Osteocyte (in vitro differentiated cells): ENCODE results near the gene STK38L. TPM values are rescaled to one million over a fixed set of nuclear protein-coding genes. Genes with fewer than 3 reads are reported as not detected.

Experiments
- DNase-seq: peaks from one replicate; pipeline ENCODE4 v3.0.0; 2021; ENCODE audit warnings: mixed read lengths; ENCODE audit not compliant: unreplicated experiment; ENCODE audit errors: extremely low spot score
- H3K27ac Mint-ChIP-seq: one replicate; pipeline ENCODE4 v1.8.0; 2021; ENCODE audit warnings: mild to moderate bottlenecking, mixed read lengths; ENCODE audit not compliant: unreplicated experiment
- H3K27me3 Mint-ChIP-seq: one replicate; pipeline ENCODE4 v1.8.0; 2021; ENCODE audit warnings: mixed read lengths; ENCODE audit not compliant: unreplicated experiment
- H3K36me3 Mint-ChIP-seq: one replicate; pipeline ENCODE4 v1.8.0; 2021; ENCODE audit warnings: mixed read lengths; ENCODE audit not compliant: unreplicated experiment
- H3K4me1 Mint-ChIP-seq: one replicate; pipeline ENCODE4 v1.8.0; 2021; ENCODE audit warnings: mixed read lengths; ENCODE audit not compliant: unreplicated experiment
- H3K4me3 Mint-ChIP-seq: one replicate; pipeline ENCODE4 v1.8.0; 2021; ENCODE audit warnings: mild to moderate bottlenecking, moderate library complexity, mixed read lengths; ENCODE audit not compliant: unreplicated experiment
- H3K9me3 Mint-ChIP-seq: one replicate; pipeline ENCODE4 v1.8.0; 2021; ENCODE audit warnings: mixed read lengths; ENCODE audit not compliant: unreplicated experiment
- total RNA-seq: library from RNA; stranded (reverse); gene quantifications from 2 replicates; pipeline ENCODE4 v1.2.1, GENCODE V29; 2021
- TF ChIP-seq, protein P1 (sequence below): fragments of 200-600 bp; sonication (generic); IDR thresholded peaks from 2 replicates; pipeline ENCODE4 v1.5.0; 2021; ENCODE audit warnings: antibody characterized with exemption, mild to moderate bottlenecking, moderate library complexity

Gene STK38L
- total RNA-seq, 1 donor from 2014 or later: 81.3 TPM

DNA sequence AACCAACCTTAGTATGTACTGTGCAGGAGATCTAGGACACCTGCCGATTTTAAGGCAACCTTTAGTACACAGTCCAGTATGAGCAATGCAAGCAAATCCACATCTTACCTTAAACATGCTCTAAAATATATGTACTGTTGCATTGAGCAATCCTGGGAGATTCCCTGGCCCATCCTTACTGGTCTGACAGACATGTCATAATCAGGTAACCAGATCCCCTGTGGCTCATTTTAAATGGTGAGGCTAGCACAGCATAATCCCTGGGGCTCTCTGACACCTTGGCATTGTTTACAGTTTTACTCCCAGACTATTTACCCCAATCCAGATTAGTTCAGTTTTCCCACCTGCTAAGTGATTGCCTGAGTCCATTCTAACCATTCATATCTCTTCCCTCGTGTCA is 103.7 kb downstream of the STK38L start:
- no peaks in the 10 kb centered on the region for H3K36me3 Mint-ChIP-seq

DNA sequence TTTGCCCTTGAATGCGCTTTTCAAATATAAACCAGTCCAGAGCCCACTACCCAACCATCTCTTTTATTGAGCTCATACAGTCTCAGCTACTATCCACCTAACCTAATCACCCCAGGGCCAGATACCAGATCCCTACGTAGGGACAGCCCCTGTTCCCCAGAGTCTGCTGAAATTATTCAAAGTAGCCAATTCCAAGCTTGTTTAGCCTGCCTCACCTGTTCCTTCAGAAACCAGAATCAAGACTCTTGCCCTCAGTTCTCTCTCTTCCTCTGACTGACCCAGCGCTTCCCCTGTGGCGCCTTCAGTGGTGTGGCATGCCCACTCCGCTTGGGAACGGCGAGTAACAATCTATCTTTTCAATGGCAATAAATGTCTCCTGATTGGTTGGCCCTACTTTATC is 107.4 kb downstream of the STK38L start:
- no peak overlapping the region for H3K4me3 Mint-ChIP-seq
- no peak for DNase-seq
- TF ChIP-seq, protein P1, sequence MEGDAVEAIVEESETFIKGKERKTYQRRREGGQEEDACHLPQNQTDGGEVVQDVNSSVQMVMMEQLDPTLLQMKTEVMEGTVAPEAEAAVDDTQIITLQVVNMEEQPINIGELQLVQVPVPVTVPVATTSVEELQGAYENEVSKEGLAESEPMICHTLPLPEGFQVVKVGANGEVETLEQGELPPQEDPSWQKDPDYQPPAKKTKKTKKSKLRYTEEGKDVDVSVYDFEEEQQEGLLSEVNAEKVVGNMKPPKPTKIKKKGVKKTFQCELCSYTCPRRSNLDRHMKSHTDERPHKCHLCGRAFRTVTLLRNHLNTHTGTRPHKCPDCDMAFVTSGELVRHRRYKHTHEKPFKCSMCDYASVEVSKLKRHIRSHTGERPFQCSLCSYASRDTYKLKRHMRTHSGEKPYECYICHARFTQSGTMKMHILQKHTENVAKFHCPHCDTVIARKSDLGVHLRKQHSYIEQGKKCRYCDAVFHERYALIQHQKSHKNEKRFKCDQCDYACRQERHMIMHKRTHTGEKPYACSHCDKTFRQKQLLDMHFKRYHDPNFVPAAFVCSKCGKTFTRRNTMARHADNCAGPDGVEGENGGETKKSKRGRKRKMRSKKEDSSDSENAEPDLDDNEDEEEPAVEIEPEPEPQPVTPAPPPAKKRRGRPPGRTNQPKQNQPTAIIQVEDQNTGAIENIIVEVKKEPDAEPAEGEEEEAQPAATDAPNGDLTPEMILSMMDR: no peak
- H3K9me3 Mint-ChIP-seq: no peaks in the 10 kb centered on the region
- H3K36me3 Mint-ChIP-seq: no peaks in the 10 kb centered on the region
- no peak overlapping the region for H3K27ac Mint-ChIP-seq
- H3K27me3 Mint-ChIP-seq: no peaks in the 10 kb centered on the region
- no peaks in the 10 kb centered on the region for H3K4me1 Mint-ChIP-seq

More for the DNA sequence above, 103.7 kb downstream of the STK38L start:
- H3K4me1 Mint-ChIP-seq: peaks cover 15% of the 10 kb centered on the region
- no peaks in the 10 kb centered on the region for H3K9me3 Mint-ChIP-seq
- no peak for DNase-seq
- H3K4me3 Mint-ChIP-seq: no peak overlapping the region
- no peaks in the 10 kb centered on the region for H3K27me3 Mint-ChIP-seq
- TF ChIP-seq, protein P1: no peak
- no peak overlapping the region for H3K27ac Mint-ChIP-seq

DNA sequence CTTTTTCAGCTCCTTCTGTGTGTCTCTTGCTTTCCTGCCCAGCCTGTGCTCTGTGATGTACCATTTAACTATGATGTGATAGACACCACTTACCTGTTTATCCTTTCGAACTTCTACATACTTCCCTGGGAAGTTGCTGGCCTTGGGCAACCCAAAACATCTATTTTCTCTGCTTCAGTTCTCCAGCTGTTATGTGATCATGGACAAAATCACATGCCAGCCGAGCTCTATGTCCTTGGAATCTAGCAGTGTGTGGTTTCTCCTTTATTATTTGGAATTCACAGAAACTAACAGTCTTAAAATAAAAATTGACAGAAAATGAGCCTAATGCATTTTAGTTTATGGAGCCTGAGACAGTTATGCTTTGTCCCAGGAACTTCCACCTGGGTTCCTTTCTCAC is 111.4 kb downstream of the STK38L start:
- H3K4me3 Mint-ChIP-seq: no peak overlapping the region
- DNase-seq: no peak
- H3K4me1 Mint-ChIP-seq: peaks cover 5% of the 10 kb centered on the region
- no peak overlapping the region for H3K27ac Mint-ChIP-seq
- TF ChIP-seq, protein P1: no peak
- H3K9me3 Mint-ChIP-seq: no peaks in the 10 kb centered on the region
- no peaks in the 10 kb centered on the region for H3K36me3 Mint-ChIP-seq
- no peaks in the 10 kb centered on the region for H3K27me3 Mint-ChIP-seq

DNA sequence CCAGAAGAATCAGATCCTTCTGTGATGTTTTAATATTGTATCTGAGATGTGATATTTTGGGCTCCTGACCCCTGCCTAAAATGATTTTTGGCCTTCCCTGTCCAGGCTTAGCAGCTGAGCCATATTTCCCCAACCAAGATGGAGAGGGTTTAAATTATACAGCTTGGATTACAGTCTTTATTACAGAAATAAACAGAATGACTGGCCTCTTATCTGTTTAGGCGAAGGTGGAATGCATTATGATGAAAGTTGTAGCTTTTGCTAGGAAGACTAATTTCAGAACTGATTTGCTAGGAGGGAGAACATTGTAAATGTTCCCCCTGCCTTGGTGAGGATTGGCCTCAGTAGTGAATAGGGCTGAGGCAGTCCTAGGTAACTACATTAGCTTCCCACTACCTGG is 111.9 kb downstream of the STK38L start:
- peaks cover 6% of the 10 kb centered on the region for H3K4me1 Mint-ChIP-seq
- no peak for DNase-seq
- H3K36me3 Mint-ChIP-seq: no peaks in the 10 kb centered on the region
- TF ChIP-seq, protein P1: no peak
- no peaks in the 10 kb centered on the region for H3K9me3 Mint-ChIP-seq
- H3K27me3 Mint-ChIP-seq: no peaks in the 10 kb centered on the region
- no peak overlapping the region for H3K27ac Mint-ChIP-seq
- no peak overlapping the region for H3K4me3 Mint-ChIP-seq

DNA sequence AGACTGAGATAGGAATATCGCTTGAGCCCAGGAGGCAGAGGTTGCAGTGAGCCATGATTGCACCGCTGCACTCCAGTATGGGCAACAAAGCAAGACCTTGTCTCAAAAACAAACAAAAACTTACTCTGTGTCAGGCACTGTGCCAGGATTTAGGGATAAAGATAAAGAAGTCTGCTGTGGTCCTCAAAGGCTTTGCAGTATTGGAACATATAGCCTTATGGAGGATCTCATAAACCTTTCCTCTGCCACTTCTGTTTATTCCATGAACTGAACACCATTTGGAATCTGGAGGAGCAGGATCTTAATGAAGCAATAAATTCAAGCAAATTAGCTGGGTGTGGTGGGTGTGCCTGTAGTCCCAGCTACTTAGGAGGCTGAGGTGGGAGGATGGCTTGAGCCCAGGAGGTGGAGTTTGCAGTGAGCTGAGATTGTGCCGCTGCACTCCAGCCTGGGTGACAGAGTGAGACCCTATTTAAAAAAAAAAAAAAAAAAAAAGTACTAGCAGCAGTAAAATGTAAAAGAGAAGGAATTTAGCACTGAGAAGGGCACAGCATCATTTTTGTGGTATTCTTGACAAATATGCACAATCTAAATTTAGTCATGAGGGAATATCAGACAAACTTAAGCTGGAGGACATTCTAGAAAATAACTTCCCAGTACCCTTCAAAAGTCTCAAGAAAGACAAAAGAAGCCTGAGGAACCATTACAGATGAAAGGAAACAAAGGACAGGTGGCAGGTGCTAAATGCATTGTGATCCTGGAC is 115.7 kb downstream of the STK38L start:
- no peak overlapping the region for H3K4me3 Mint-ChIP-seq
- H3K4me1 Mint-ChIP-seq: peaks cover 16% of the 10 kb centered on the region
- H3K27ac Mint-ChIP-seq: no peak overlapping the region
- TF ChIP-seq, protein P1: no peak
- H3K36me3 Mint-ChIP-seq: no peaks in the 10 kb centered on the region
- no peaks in the 10 kb centered on the region for H3K27me3 Mint-ChIP-seq
- no peaks in the 10 kb centered on the region for H3K9me3 Mint-ChIP-seq
- DNase-seq: no peak
